OCI-LY1 (cell line): Measurements from ENCODE around the gene CSF1.

Experiments used
- H2AFZ ChIP-seq: fragments of 200-600 bp; sonication (generic), shearing (Covaris generic); 2 replicates; pipeline ENCODE4 v1.6.0; 2014; ENCODE audit warnings: antibody characterized with exemption, mild to moderate bottlenecking, low read length
- H3F3A ChIP-seq: fragments of 200-600 bp; sonication (generic), shearing (Covaris generic); 2 replicates; pipeline ENCODE4 v1.6.0; 2014; ENCODE audit warnings: mild to moderate bottlenecking, antibody characterized with exemption, low read length, moderate library complexity; ENCODE audit not compliant: insufficient read depth
- H3K27ac ChIP-seq: fragments of 200-600 bp; sonication (generic); 2 replicates; pipeline ENCODE4 v1.5.1; 2014; ENCODE audit warnings: low read length, mixed run types, mild to moderate bottlenecking, low read depth; ENCODE audit not compliant: poor library complexity, severe bottlenecking
- H3K27me3 ChIP-seq: fragments of 200-600 bp; sonication (generic); 2 replicates; pipeline ENCODE4 v1.6.0; 2014; ENCODE audit warnings: antibody characterized with exemption, mild to moderate bottlenecking, low read length, moderate library complexity; ENCODE audit not compliant: insufficient read depth
- H3K36me3 ChIP-seq: fragments of 200-600 bp; sonication (generic); 2 replicates; pipeline ENCODE4 v1.6.1; 2014; ENCODE audit warnings: mild to moderate bottlenecking, antibody characterized with exemption, low read length, moderate library complexity, mixed read lengths; ENCODE audit not compliant: insufficient read depth
- H3K4me1 ChIP-seq: fragments of 200-600 bp; sonication (generic); 2 replicates; pipeline ENCODE4 v1.5.1; 2014; ENCODE audit warnings: mild to moderate bottlenecking, low read length, moderate library complexity; ENCODE audit not compliant: insufficient read depth, severe bottlenecking
- H3K4me2 ChIP-seq: fragments of 200-600 bp; sonication (generic), shearing (Covaris generic); 2 replicates; pipeline ENCODE4 v1.6.1; 2014; ENCODE audit warnings: low read length
- H3K4me3 ChIP-seq: fragments of 200-600 bp; sonication (generic); 2 replicates; pipeline ENCODE4 v1.5.1; 2014; ENCODE audit warnings: low read length, low read depth, mild to moderate bottlenecking, mixed read lengths; ENCODE audit not compliant: poor library complexity, severe bottlenecking
- H3K79me2 ChIP-seq: fragments of 200-600 bp; shearing (Covaris generic); 2 replicates; pipeline ENCODE4 v1.6.1; 2016; ENCODE audit warnings: mixed run types, low read length, mixed read lengths; ENCODE audit not compliant: insufficient read depth
- H3K9ac ChIP-seq: fragments of 200-600 bp; sonication (generic), shearing (Covaris generic); 2 replicates; pipeline ENCODE4 v1.6.1; 2014; ENCODE audit warnings: mild to moderate bottlenecking, low read length, mixed read lengths
- H3K9me2 ChIP-seq: fragments of 200-600 bp; sonication (generic), shearing (Covaris generic); 2 replicates; pipeline ENCODE4 v1.6.1; 2014; ENCODE audit warnings: low read depth, mild to moderate bottlenecking, low read length, mixed read lengths
- H3K9me3 ChIP-seq: fragments of 200-600 bp; shearing (Covaris generic); 2 replicates; pipeline ENCODE4 v1.6.1; 2014; ENCODE audit warnings: low read length, mixed read lengths
- H4K20me1 ChIP-seq: fragments of 200-600 bp; sonication (generic), shearing (Covaris generic); 2 replicates; pipeline ENCODE4 v1.6.0; 2016; ENCODE audit warnings: mild to moderate bottlenecking, low read length; ENCODE audit not compliant: insufficient read depth
- EZH2 ChIP-seq: fragments of 200-600 bp; sonication (generic), shearing (Covaris generic); IDR thresholded peaks from 2 replicates; pipeline ENCODE4 v1.8.0; 2017; ENCODE audit warnings: borderline replicate concordance, mixed run types, mild to moderate bottlenecking, antibody characterized with exemption, low read length, moderate library complexity, mixed read lengths
- TF ChIP-seq, protein P1 (sequence below): fragments of 200-600 bp; sonication (generic), shearing (Covaris generic); IDR thresholded peaks from 2 replicates; pipeline ENCODE4 v1.5.1; 2017; ENCODE audit warnings: mild to moderate bottlenecking, antibody characterized with exemption, low read length, moderate library complexity, mixed read lengths

The CSF1 gene

DNA sequence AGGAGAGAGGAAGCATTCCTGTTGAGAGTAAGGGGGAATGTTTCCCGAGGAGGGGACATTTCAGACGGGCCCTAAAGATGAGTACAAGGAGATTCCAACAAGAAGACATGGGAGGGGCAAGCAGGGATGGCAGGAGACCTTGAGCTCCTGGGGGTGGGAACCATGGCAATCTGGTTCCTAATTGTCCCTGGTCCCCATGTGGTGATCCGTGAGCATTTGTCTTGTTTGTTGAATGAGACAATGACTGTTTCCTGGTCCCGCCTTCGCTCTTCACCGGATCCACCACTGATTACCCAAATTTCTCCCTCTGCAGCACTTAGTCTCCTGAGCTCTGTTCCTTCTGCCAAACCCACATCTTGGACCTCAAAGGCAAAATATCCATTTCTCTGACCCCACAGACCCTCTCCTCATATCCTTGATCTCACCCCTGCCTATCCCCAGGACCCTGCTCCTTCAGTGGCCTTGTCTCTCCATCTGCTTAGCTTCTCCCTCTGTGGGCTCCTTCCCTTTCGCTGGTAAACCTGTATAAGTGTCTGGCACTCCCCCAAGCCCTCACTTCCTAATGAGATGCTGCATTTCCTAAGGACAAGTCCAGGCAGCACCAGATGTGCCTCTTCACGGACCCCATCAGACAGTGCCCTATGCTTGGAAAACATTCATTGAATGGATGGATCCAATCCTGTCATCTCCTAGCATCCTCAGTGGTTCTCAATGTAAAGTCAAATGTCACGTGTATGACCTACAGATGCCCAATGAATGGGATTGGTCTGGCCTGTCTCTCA is 8.3 kb upstream of the CSF1 start:
- Histone ChIP-seq H3F3A (no peaks in the 10 kb centered on the region), H3K27me3 (peaks cover 6% of the 10 kb centered on the region; the same call in 1 of the 2 replicates), H3K9ac (no peak overlapping the region), H3K27ac (no peak overlapping the region), H3K79me2 (no peaks in the 10 kb centered on the region), H3K36me3 (no peaks in the 10 kb centered on the region), H3K9me3 (no peaks in the 10 kb centered on the region), H3K4me3 (no peak overlapping the region), H3K4me1 (no peaks in the 10 kb centered on the region), H2AFZ (no peak overlapping the region), H3K4me2 (no peak overlapping the region), H3K9me2 (no peaks in the 10 kb centered on the region), H4K20me1 (no peaks in the 10 kb centered on the region)
- no peak for TF ChIP-seq EZH2
- TF ChIP-seq, protein P1, sequence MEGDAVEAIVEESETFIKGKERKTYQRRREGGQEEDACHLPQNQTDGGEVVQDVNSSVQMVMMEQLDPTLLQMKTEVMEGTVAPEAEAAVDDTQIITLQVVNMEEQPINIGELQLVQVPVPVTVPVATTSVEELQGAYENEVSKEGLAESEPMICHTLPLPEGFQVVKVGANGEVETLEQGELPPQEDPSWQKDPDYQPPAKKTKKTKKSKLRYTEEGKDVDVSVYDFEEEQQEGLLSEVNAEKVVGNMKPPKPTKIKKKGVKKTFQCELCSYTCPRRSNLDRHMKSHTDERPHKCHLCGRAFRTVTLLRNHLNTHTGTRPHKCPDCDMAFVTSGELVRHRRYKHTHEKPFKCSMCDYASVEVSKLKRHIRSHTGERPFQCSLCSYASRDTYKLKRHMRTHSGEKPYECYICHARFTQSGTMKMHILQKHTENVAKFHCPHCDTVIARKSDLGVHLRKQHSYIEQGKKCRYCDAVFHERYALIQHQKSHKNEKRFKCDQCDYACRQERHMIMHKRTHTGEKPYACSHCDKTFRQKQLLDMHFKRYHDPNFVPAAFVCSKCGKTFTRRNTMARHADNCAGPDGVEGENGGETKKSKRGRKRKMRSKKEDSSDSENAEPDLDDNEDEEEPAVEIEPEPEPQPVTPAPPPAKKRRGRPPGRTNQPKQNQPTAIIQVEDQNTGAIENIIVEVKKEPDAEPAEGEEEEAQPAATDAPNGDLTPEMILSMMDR, result no peak

DNA sequence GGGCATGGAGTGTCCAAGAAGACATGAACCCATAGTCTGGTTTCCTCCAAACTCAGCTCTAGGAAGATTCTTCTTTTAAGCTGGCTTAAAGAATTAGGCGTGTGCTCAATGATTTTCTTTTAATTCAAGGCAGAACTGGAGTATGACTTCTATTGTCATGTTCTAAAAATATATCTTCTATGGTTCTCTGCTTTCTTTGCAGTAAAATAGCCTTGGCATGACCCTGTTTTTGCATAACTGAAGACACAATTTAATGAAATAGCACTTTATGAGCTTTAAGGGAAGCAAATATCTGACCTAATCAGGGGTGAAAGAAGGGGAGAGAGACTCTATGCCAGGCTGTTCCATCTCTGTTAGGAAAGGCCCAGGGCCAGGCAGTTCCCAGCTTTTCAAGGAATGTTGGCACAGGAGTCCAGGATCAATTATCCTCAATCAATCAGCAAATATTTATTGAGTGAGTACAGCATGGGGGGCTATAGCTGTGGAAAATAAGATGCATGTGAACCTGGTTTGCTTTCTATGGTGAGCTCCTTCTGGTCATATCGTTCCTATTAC is 7.2 kb upstream of the CSF1 start:
- H2AFZ ChIP-seq, result no peak overlapping the region
- no peaks in the 10 kb centered on the region for H3K9me3 ChIP-seq
- H3K27me3 ChIP-seq, result no peaks in the 10 kb centered on the region
- H3K4me1 ChIP-seq, result no peaks in the 10 kb centered on the region
- no peak overlapping the region for H3K4me2 ChIP-seq
- H3F3A ChIP-seq, result no peaks in the 10 kb centered on the region
- H3K36me3 ChIP-seq, result no peaks in the 10 kb centered on the region
- H3K79me2 ChIP-seq, result no peaks in the 10 kb centered on the region
- H3K27ac ChIP-seq, result no peak overlapping the region
- H4K20me1 ChIP-seq, result no peaks in the 10 kb centered on the region
- no peak overlapping the region for H3K4me3 ChIP-seq
- TF ChIP-seq, protein P1, result no peak
- TF ChIP-seq EZH2, result no peak
- no peaks in the 10 kb centered on the region for H3K9me2 ChIP-seq
- H3K9ac ChIP-seq, result no peak overlapping the region

DNA sequence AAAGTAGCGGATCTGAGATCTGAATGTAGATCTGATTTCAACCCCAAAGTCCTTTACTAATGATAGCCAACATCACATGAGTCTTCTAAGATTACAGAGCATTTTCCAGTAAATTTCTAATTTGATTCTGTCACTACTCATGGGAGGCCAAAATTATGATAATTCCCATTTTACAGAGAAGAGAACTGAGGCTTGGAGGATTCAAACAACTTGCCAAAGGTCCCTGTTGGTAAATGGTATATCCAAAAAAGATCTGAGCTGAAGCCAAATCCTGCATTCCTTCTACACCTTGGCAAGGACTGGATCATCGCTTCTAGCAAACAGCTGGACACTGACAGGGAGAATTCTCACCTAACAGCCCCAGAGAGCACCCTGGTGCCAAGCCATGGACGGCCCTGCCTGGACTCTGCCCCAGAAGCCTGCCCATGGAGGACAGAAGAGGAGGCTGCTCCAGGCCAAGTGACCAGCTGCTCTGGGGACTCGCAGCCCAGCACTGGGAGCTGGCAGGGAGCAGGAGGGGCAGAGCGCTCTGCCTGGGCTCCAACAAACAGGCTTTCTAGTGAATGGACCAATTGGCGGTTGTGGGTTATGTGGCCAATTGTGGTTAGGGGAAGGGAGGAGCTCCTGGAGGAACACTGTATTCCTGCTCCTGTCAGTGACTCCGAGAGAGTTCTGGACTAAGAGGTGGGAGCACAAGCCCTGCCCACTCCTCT is 6.4 kb upstream of the CSF1 start:
- Histone ChIP-seq H4K20me1 (no peaks in the 10 kb centered on the region), H3K27ac (no peak overlapping the region), H3K9ac (no peak overlapping the region), H3K36me3 (no peaks in the 10 kb centered on the region), H3K79me2 (no peaks in the 10 kb centered on the region), H3K4me1 (no peaks in the 10 kb centered on the region), H3K4me3 (no peak overlapping the region), H3K4me2 (no peak overlapping the region), H3F3A (no peaks in the 10 kb centered on the region), H2AFZ (no peak overlapping the region), H3K9me3 (no peaks in the 10 kb centered on the region), H3K27me3 (no peaks in the 10 kb centered on the region), H3K9me2 (no peaks in the 10 kb centered on the region)
- TF ChIP-seq, protein P1, result no peak
- no peak for TF ChIP-seq EZH2
